COLO668 (cell line): ENCODE results near the gene NKX2-3.
A peak's percentile ranks its signal among the peaks of the same experiment; 100 is the strongest.

Experiments
- DNase-seq: peaks from one replicate; lab custom pipeline; 2025; ENCODE audit not compliant: unreplicated experiment; lab: John Stamatoyannopoulos, UW

Gene NKX2-3

GRCh38 chr10:99526861-99527504 is 5.8 kb upstream of the NKX2-3 start:
- DNase-seq: no peak

- no peak for DNase-seq
Measured at GRCh38 chr10:99527526-99528493, 4.9 kb upstream of the NKX2-3 start.

- DNase-seq: no peak
Measured at GRCh38 chr10:99528494-99529441, 4.0 kb upstream of the NKX2-3 start.

- no peak for DNase-seq
Measured at GRCh38 chr10:99529591-99530107, 3.1 kb upstream of the NKX2-3 start.

DNA sequence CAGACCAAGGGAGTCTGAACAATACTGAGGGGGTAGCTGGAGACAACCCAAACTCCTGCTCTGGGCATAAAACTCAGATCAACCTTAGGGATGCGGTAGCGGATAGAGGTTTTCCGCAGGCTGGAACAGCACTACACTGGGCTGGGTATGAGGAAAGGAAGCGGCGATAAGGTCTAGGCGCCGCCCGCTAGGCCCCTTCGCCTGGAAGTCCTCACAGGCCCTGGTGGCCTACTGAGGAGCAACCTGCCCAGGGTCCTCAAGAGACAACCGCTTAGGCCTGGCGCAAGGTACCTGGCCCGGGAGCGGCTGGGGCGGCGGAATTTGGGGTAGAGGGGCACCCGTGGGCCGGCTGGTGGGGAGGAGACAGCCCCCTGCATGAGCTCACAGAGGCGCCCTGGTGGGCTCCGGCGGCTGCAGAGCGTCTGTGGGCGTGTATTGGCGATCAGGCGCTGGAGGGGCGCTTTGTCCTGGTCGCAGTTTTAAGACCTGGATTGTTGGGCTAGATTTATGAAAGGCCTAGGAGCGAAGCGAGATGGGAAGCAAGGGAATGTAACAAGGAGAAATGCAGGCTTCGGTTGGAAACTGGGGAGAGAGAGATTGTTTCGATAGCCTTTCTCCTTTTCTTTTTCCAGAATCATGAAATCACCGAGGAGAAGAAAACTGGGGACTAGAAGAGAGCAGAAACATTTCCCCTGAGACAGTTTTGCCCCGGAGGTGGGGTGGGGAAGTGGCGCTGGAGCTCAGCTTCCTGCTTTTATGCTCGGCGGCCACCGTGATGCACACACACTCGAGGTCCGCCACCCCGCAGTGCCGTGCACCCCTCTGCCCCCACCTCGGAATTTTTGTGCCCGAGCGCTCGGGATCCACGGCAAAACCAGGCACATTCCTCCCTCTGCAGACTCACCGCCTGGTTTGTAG is 2.4 kb upstream of the NKX2-3 start:
- no peak for DNase-seq

GRCh38 chr10:99531026-99531695 is 1.6 kb upstream of the NKX2-3 start:
- no peak for DNase-seq

GRCh38 chr10:99531696-99532593 is 797 bp upstream of the NKX2-3 start:
- no peak for DNase-seq

DNA sequence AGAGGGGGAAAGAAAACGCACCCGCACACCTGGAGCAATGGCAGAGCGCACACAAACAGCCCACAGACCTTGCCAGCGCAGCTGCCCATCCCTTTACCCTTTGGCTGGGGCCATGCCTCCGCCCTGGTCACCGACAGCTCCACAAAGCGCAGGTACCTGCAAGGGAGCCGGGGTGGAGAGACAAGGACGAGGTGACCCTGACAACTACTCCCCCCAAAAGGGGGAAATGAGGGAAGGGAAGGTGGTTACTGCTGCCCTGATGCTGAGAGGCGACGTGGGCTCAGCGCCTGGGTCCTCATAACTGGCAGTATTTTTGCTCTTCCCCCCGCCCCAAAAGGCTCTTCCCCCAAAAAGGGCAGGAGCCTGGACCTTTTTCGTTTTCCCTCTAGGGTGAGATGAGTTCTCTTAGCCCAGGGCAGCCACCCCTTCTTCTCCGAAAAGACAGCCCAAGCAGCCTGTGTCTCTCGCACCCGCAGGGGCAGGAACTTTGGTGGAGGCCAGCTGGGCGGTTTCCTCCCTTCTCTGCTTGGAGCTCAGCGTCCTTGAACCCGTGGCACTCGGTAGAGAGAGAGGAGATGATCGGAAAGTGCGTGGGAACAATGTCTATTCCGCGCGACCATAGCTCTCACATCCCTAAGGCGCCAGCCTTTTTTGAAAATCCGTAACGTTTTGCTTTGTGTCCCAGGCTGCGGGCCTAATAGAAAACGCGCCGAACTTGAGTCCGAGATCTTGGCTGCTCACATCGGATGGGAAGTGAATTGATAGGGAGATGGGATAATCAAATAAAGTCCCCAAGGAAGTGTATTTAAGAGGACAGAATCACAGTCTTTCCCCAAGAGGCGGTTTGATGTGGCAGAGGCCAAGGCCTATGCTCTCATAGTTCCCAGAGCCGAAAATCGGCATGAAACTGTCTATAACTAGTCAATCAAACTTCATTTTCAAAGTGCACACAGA is 1.0 kb downstream of the NKX2-3 start:
- DNase-seq: no peak

- DNase-seq: no peak
Measured at GRCh38 chr10:99534450-99534938, 1.8 kb downstream of the NKX2-3 start.

GRCh38 chr10:99534939-99535763 is 2.4 kb downstream of the NKX2-3 start:
- peak; percentile 57 for DNase-seq

GRCh38 chr10:99535764-99536337 is 3.1 kb downstream of the NKX2-3 start:
- DNase-seq: no peak

- peak; percentile 50 for DNase-seq
Measured at GRCh38 chr10:99536338-99537085, 3.8 kb downstream of the NKX2-3 start.

- no peak for DNase-seq
Measured at GRCh38 chr10:99537086-99537988, 4.6 kb downstream of the NKX2-3 start.
